ENCODE data around the gene PDE8B.

The PDE8B gene

DNA sequence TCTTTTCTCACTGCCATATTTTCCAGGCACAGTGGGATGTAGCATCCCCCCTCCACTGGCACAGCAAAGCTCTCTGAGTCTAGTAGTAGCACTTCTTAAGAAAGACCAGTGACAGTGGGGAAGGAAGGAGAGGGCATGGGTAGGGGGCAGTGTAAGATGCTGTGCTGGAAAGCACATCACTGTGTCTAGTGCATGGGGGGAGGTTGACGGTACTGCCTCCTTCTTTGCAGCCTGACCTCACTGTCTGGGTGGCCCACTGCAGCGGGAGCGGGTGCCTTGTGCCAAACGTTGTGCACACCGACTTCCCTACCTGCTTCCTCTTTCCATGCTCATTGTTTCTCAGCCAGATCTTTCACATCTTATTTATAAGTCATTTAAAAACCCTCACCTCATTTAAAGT is 91.8 kb downstream of the PDE8B start:
- Histone ChIP-seq H3K9ac (ENCODE audit: low read depth, low read length) (no peak overlapping the region), H3K27ac (ENCODE audit: low read length) (no peak overlapping the region), H2AFZ (ENCODE audit: low read depth, low read length) (no peak overlapping the region)

GRCh38 chr5:77302653-77303052 is 92.2 kb downstream of the PDE8B start:
- H4K20me1 ChIP-seq (ENCODE audit: insufficient read depth, low read length): no peaks in the 10 kb centered on the region
- no peaks in the 10 kb centered on the region for H3K27me3 ChIP-seq (ENCODE audit: insufficient read depth, low read length, poor library complexity)
- DNase-seq (no peak), ATAC-seq (ENCODE audit: insufficient read depth, low read depth) (no peak)
- no peaks in the 10 kb centered on the region for H3K79me2 ChIP-seq (ENCODE audit: insufficient read depth, low read length)
- TF ChIP-seq EZH2 (IDR thresholded peaks at IDR 0.05; ENCODE audit: borderline replicate concordance, low read depth, low read length, severe bottlenecking): no peak
- TF ChIP-seq CTCF (IDR thresholded peaks at IDR 0.05; ENCODE audit: borderline replicate concordance, extremely low read depth, low read length, poor library complexity, severe bottlenecking): no peak
- no peak overlapping the region for H3K9ac ChIP-seq (ENCODE audit: low read depth, low read length)
- no peak overlapping the region for H3K27ac ChIP-seq (ENCODE audit: low read length)
- no peak overlapping the region for H2AFZ ChIP-seq (ENCODE audit: low read depth, low read length)
- no peaks in the 10 kb centered on the region for H3K4me1 ChIP-seq (ENCODE audit: insufficient read depth, low read length)
- H3K36me3 ChIP-seq (ENCODE audit: insufficient read depth, low read length): no peaks in the 10 kb centered on the region
- no peaks in the 10 kb centered on the region for H3K9me3 ChIP-seq (ENCODE audit: insufficient read depth, low read length, severe bottlenecking)
- no peak overlapping the region for H3K4me2 ChIP-seq (ENCODE audit: insufficient read depth, low read length)
- H3K4me3 ChIP-seq (ENCODE audit: low read depth in 1 of 2, low read length in 2 of 2): no peak overlapping the region

More for the DNA sequence above, 91.8 kb downstream of the PDE8B start:
- no peak for TF ChIP-seq EZH2 (IDR thresholded peaks at IDR 0.05; ENCODE audit: borderline replicate concordance, low read depth, low read length, severe bottlenecking)
- TF ChIP-seq CTCF (IDR thresholded peaks at IDR 0.05; ENCODE audit: borderline replicate concordance, extremely low read depth, low read length, poor library complexity, severe bottlenecking): no peak
- Histone ChIP-seq H3K4me3 (ENCODE audit: low read depth in 1 of 2, low read length in 2 of 2) (no peak overlapping the region), H4K20me1 (ENCODE audit: insufficient read depth, low read length) (no peaks in the 10 kb centered on the region), H3K36me3 (ENCODE audit: insufficient read depth, low read length) (no peaks in the 10 kb centered on the region), H3K27me3 (ENCODE audit: insufficient read depth, low read length, poor library complexity) (no peaks in the 10 kb centered on the region), H3K9me3 (ENCODE audit: insufficient read depth, low read length, severe bottlenecking) (no peaks in the 10 kb centered on the region), H3K4me1 (ENCODE audit: insufficient read depth, low read length) (no peaks in the 10 kb centered on the region), H3K79me2 (ENCODE audit: insufficient read depth, low read length) (no peaks in the 10 kb centered on the region), H3K4me2 (ENCODE audit: insufficient read depth, low read length) (no peak overlapping the region)
- ATAC-seq (ENCODE audit: insufficient read depth, low read depth) (no peak), DNase-seq (no peak)

DNA sequence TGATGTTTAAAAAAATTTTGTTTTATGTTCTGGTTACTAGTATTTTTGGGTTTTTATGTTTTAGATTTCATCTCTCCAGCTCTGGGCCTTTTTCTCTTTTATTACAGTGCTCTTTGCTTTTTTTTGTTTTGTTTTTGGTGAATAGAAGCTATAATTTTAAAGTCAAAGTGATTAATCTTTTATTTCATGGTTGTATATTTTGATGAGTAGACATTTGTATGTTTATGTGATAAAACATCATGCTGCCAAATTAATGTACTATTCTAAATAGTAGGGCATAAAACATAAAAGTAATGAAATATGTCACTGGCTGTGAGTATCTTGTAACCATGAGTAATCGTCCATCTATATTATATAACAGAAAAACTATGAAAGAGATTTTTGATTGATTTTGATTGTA is 93.9 kb downstream of the PDE8B start:
- H4K20me1 ChIP-seq (ENCODE audit: insufficient read depth, low read length): no peaks in the 10 kb centered on the region
- no peaks in the 10 kb centered on the region for H3K79me2 ChIP-seq (ENCODE audit: insufficient read depth, low read length)
- no peak overlapping the region for H3K4me3 ChIP-seq (ENCODE audit: low read depth in 1 of 2, low read length in 2 of 2)
- ATAC-seq (ENCODE audit: insufficient read depth, low read depth) (no peak), DNase-seq (no peak)
- TF ChIP-seq CTCF (IDR thresholded peaks at IDR 0.05; ENCODE audit: borderline replicate concordance, extremely low read depth, low read length, poor library complexity, severe bottlenecking): no peak
- TF ChIP-seq EZH2 (IDR thresholded peaks at IDR 0.05; ENCODE audit: borderline replicate concordance, low read depth, low read length, severe bottlenecking): no peak
- H3K9me3 ChIP-seq (ENCODE audit: insufficient read depth, low read length, severe bottlenecking): no peaks in the 10 kb centered on the region
- H3K4me2 ChIP-seq (ENCODE audit: insufficient read depth, low read length): no peak overlapping the region
- H3K4me1 ChIP-seq (ENCODE audit: insufficient read depth, low read length): no peaks in the 10 kb centered on the region
- no peak overlapping the region for H2AFZ ChIP-seq (ENCODE audit: low read depth, low read length)
- no peaks in the 10 kb centered on the region for H3K27me3 ChIP-seq (ENCODE audit: insufficient read depth, low read length, poor library complexity)
- no peak overlapping the region for H3K9ac ChIP-seq (ENCODE audit: low read depth, low read length)
- H3K36me3 ChIP-seq (ENCODE audit: insufficient read depth, low read length): no peaks in the 10 kb centered on the region
- H3K27ac ChIP-seq (ENCODE audit: low read length): no peak overlapping the region
